Heart right ventricle (tissue), 16 donors: ENCODE results near the gene PBX4. TPM values are rescaled to one million over a fixed set of nuclear protein-coding genes. Genes with fewer than 3 reads are reported as not detected.
A peak's percentile ranks its signal among the peaks of the same experiment; 100 is the strongest.

ENCODE experiments used
- ATAC-seq, 8 donors: fragments of 200-7000 bp; cut with Tn5 transposase; one replicate each; pipeline ENCODE4 v1.9.1; 2020; ENCODE audit warnings: mild to moderate bottlenecking in 8 of 8, moderate library complexity in 8 of 8, moderate number of reproducible peaks in 1 of 8
- DNase-seq, 2 donors: peaks; one replicate each; pipeline ENCODE4 v3.0.0-alpha.2; 2020
- H3K27ac ChIP-seq, 10 donors: fragments of 200-600 bp; sonication (generic) in 2 of 10; one replicate each; pipeline versions ENCODE4 v1.5.0 to v1.8.0; 2020 to 2022; ENCODE audit warnings: mild to moderate bottlenecking in 3 of 10
- H3K27me3 ChIP-seq, 7 donors: fragments of 200-600 bp; one replicate each; pipeline ENCODE4 v1.8.0; 2021 to 2022; ENCODE audit warnings: mild to moderate bottlenecking in 2 of 7
- H3K36me3 ChIP-seq, 9 donors: fragments of 200-600 bp; sonication (generic) in 1 of 9; one replicate each; pipeline versions ENCODE4 v1.5.0 to v1.8.0; 2020 to 2022; ENCODE audit warnings: mild to moderate bottlenecking in 2 of 9
- H3K4me1 ChIP-seq, 9 donors: fragments of 200-600 bp; sonication (generic) in 1 of 9; one replicate each; pipeline versions ENCODE4 v1.5.0 to v1.8.0; 2020 to 2022; ENCODE audit warnings: mild to moderate bottlenecking in 4 of 9
- H3K4me3 ChIP-seq, 10 donors: fragments of 200-600 bp; sonication (generic) in 2 of 10; one replicate each; pipeline versions ENCODE4 v1.5.0 to v1.8.0; 2020 to 2022; ENCODE audit warnings: mild to moderate bottlenecking in 7 of 10, moderate library complexity in 2 of 10
- H3K9me3 ChIP-seq, 11 donors: fragments of 200-600 bp in 10 of 11; sonication (generic) in 2 of 11; one replicate each; pipeline versions ENCODE4 v1.5.0 to v1.8.0; 2013 to 2022; ENCODE audit warnings: mild to moderate bottlenecking in 2 of 11, control low read depth in 1 of 11, moderate library complexity in 1 of 11
- WGBS, 2 donors: extraction: QIAGEN DNeasy Blood & Tissue Kit; methylation state at CpG; one replicate each; pipeline ENCODE4 v1.1.7; 2013; ENCODE audit warnings: inconsistent platforms in 1 of 2; 5-methylcytosine and 5-hydroxymethylcytosine counted together
- intact Hi-C, 10 donors: fragments of 100-400 bp; cut with DNase I; formaldehyde crosslinking; loops; one replicate each; pipeline versions ENCODE4 v1.11.1 to v1.14.2; 2022
- polyA plus RNA-seq, 2 donors: library from polyadenylated mRNA; stranded (reverse); fragments of 200-250 nt; gene quantifications; one replicate each; pipeline ENCODE4 v1.2.3, GENCODE V29; 2013
- total RNA-seq, 10 donors: library from RNA; stranded (reverse); fragmentation: NEBNext Ultra II Directional in 3 of 10; extraction: Animal tissue kit (Norgen Biotek cat#: 25700) in 3 of 10; gene quantifications; one replicate each; pipeline versions ENCODE4 v1.2.1 to v1.2.4, GENCODE V29; 2021 to 2023
- TF ChIP-seq, protein P1 (sequence below), 9 donors: fragments of 200-600 bp; sonication (generic) in 2 of 9; IDR thresholded peaks; one replicate each; pipeline versions ENCODE4 v1.5.0 to v1.8.0; 2021 to 2022; ENCODE audit warnings: antibody characterized with exemption in 9 of 9, mild to moderate bottlenecking in 5 of 9, moderate library complexity in 1 of 9
- donor health status: Arrhythmogenic right ventricular cardiomyopathy.
- donor health status: ischemic (EF 13 %, LVEDD 7.1; RV severe dilation, severe dysfunction).
- donor health status: healthy with polysubstance abuse.
- donor health status: DM: no; HTN: yes; CAD: no.
- donor health status: DM: no; HTN: no; CAD: no.
- donor health status: ischemic (EF 25% LVEDD 6.9; RV normal size, moderate dysfunction).
- donor health status: ischemic (EF 25% LVEDD 5.7; RV mildly dilated, moderate dysfunction).
- donor health status: healthy.
- donor health status: DM: yes; HTN: yes; CAD: no.
- donor health status: Ischemic cardiomyopathy.
- donor health status: ischemic (EF 35%, LVEDD 5.7; RV mildly dilated, moderate dysfunction).
- donor health status: nonischemic (EF 11% LVEDD 7.7; RV severe dilation, severe dysfunction).
- donor health status: DM: yes; HTN: yes; CAD: no.
- donor health status: PGD.
- donor health status: ischemic (EF 29% LVEDD 5.4; RV normal size, mild dysfunction).
- donor health status: nonischemic (EF 23%, LVEDD 6.1; RV moderate dilation, normal function).

PBX4 gene
- total and polyA plus RNA-seq, 12 donors: 0.06 to 1.2 (median 0.36) TPM; not detected in 7

DNA sequence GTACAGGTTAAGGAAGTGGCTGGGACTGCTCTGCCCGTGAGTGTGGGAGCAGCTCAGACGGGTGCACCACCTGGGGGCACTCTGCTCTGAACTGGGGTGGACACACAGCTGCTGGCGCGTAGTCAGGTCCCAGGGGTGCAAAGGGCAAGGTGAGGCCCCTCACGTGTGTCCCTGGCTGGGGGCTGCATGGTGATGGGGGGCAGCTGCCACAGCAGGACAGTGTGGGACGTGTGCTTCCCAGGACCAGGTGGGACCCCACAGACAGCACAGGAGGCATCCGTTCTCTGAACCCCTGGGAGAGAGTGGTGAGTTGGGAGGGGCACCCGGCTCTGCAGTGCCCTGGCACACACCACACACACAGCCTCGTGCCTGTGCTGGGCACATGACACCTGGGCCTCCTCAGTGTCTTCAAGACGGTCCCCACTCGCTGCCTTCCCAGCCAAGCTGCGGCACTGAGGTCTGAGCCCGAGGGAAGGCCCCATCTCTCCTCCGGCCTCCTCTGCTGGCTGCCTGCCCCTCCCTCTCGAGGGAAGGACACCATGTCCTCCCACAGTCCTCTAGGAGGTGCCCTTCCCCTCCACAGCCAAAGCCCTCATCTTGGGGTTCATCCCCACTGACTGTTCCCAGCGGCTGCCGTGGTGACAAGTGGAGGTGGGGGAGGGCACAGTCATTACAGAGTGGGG is 55.7 kb downstream of the PBX4 start:
- intact Hi-C loops: no loop called here
- Histone ChIP-seq H3K4me3 (no peak overlapping the region), H3K4me1 (no peaks in the 10 kb centered on the region), H3K9me3 (no peaks in the 10 kb centered on the region), H3K36me3 (no peaks in the 10 kb centered on the region), H3K27ac (no peak overlapping the region), H3K27me3 (no peaks in the 10 kb centered on the region)
- no peak for DNase-seq
- ATAC-seq: peak in 4 of 8 donors; percentile 9 to 33 (median 18)
- WGBS, 2 donors: 79 to 82% methylated on average over 17 of the region's 17 CpGs
- TF ChIP-seq, protein P1, sequence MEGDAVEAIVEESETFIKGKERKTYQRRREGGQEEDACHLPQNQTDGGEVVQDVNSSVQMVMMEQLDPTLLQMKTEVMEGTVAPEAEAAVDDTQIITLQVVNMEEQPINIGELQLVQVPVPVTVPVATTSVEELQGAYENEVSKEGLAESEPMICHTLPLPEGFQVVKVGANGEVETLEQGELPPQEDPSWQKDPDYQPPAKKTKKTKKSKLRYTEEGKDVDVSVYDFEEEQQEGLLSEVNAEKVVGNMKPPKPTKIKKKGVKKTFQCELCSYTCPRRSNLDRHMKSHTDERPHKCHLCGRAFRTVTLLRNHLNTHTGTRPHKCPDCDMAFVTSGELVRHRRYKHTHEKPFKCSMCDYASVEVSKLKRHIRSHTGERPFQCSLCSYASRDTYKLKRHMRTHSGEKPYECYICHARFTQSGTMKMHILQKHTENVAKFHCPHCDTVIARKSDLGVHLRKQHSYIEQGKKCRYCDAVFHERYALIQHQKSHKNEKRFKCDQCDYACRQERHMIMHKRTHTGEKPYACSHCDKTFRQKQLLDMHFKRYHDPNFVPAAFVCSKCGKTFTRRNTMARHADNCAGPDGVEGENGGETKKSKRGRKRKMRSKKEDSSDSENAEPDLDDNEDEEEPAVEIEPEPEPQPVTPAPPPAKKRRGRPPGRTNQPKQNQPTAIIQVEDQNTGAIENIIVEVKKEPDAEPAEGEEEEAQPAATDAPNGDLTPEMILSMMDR (IDR thresholded peaks at IDR 0.05): no peak

- Histone ChIP-seq H3K4me3 (no peak overlapping the region), H3K27me3 (no peaks in the 10 kb centered on the region), H3K4me1 (no peaks in the 10 kb centered on the region), H3K27ac (no peak overlapping the region), H3K9me3 (no peaks in the 10 kb centered on the region), H3K36me3 (no peaks in the 10 kb centered on the region)
- intact Hi-C loops: no loop called here
- ATAC-seq (no peak), DNase-seq (no peak)
- TF ChIP-seq, protein P1 (IDR thresholded peaks at IDR 0.05): no peak
- WGBS, 2 donors: 84% methylated on average over 26 of the region's 26 CpGs
These were observed 56.4 kb downstream of the PBX4 start for GRCh38 chr19:19561946-19562664.

- no peaks in the 10 kb centered on the region for H3K36me3 ChIP-seq
- no peaks in the 10 kb centered on the region for H3K4me1 ChIP-seq
- H3K9me3 ChIP-seq: no peaks in the 10 kb centered on the region
- H3K27ac ChIP-seq: no peak overlapping the region
- H3K27me3 ChIP-seq: peaks cover 0 to 3% (median 0%) of the 10 kb centered on the region in 7 donors
- DNase-seq (no peak), ATAC-seq (no peak)
- no peak overlapping the region for H3K4me3 ChIP-seq
- intact Hi-C loops: no loop called here
- 55 to 60% methylated on average over 4 of the region's 4 CpGs for WGBS, 2 donors
- TF ChIP-seq, protein P1 (IDR thresholded peaks at IDR 0.05): no peak
These were observed 58.6 kb downstream of the PBX4 start for GRCh38 chr19:19559931-19560330.

DNA sequence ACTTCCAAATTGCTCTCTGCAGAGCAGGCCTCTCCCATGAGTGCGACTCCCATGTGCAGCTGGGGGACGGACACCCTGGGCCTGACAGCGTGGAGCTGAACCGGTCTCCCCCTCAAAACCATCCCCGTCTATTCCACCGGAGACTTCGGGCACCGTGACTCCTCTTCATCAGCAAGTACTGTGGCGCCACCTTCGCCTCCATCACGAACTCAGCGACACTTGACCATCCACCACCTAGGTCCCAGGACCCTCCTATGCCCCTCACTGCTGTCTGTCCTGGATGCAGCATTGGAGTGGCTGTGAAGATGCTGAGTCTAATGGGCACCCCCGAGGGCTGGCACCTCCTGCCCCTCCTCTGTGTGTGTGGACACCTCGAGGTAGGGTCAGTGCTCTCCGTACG is 59.9 kb downstream of the PBX4 start:
- DNase-seq (no peak), ATAC-seq (no peak)
- no peaks in the 10 kb centered on the region for H3K4me1 ChIP-seq
- no peak overlapping the region for H3K27ac ChIP-seq
- H3K36me3 ChIP-seq: no peaks in the 10 kb centered on the region
- intact Hi-C loops: no loop called here
- no peaks in the 10 kb centered on the region for H3K9me3 ChIP-seq
- WGBS, 2 donors: 91 to 93% methylated on average over 16 of the region's 16 CpGs
- TF ChIP-seq, protein P1 (IDR thresholded peaks at IDR 0.05): no peak
- no peak overlapping the region for H3K4me3 ChIP-seq
- H3K27me3 ChIP-seq: peaks cover 0 to 3% (median 0%) of the 10 kb centered on the region in 7 donors
